A549 (cell line): Measurements from ENCODE around the gene DNAH8. TPM values are rescaled to one million over a fixed set of nuclear protein-coding genes. Genes with fewer than 3 reads are reported as not detected.

Experiments used
- ATAC-seq, 2 experiments: fragments of 200-7000 bp in 1 of 2; fragments of >200 bp in 1 of 2; cut with Nextera tagmentation in 1 of 2; cut with Tn5 transposase in 1 of 2; 3 replicates each; pipeline versions ENCODE4 v1.8.0 to v1.9.1; 2018 to 2020; ENCODE audit warnings: mild to moderate bottlenecking in 1 of 2, moderate library complexity in 1 of 2
- CTCF ChIA-PET: fragments of 300-600 bp; sonication (Branson Sonifier 250); formaldehyde crosslinking; extraction: SDS; loops from one replicate; lab custom pipeline; 2021; ENCODE audit warnings: antibody characterized with exemption, inconsistent platforms; lab: Yijun Ruan, JAX
- POLR2A ChIA-PET: fragments of 350-600 bp; formaldehyde crosslinking; extraction: SDS; loops from one replicate; lab custom pipeline; 2021; ENCODE audit warnings: antibody characterized with exemption, inconsistent platforms; lab: Yijun Ruan, JAX
- DNase-seq, 2 experiments: peaks; one replicate each; pipeline versions ENCODE4 v3.0.0 to v3.0.0-alpha.2; 2011 to 2016; ENCODE audit warnings: low read depth in 1 of 2, low spot score in 1 of 2
- FAIRE-seq: peaks from 2 replicates; lab custom pipeline; 2011; peaks lifted over from hg19 to GRCh38; lab: Jason Lieb, UNC
- H3K27ac ChIP-seq, 2 experiments: fragments of >200 bp; sonication (Bioruptor Twin); formaldehyde crosslinking; 3 replicates each; pipeline ENCODE4 v1.5.1; 2016 to 2017
- H3K4me1 ChIP-seq: fragments of >200 bp; sonication (Bioruptor Twin); formaldehyde crosslinking; 3 replicates; pipeline ENCODE4 v1.6.1; 2016
- H3K4me2 ChIP-seq: fragments of >200 bp; sonication (Bioruptor Twin); formaldehyde crosslinking; 3 replicates; pipeline ENCODE4 v1.6.1; 2016
- H3K4me3 ChIP-seq: fragments of >200 bp; sonication (Bioruptor Twin); formaldehyde crosslinking; 3 replicates; pipeline ENCODE4 v1.5.1; 2016
- H3K9me3 ChIP-seq: fragments of >200 bp; sonication (Bioruptor Twin); formaldehyde crosslinking; 3 replicates; pipeline ENCODE4 v1.6.1; 2016
- ATOH8 ChIP-seq: fragments of 250-450 bp; sonication (Bioruptor Pico); IDR thresholded peaks from 2 replicates; pipeline ENCODE4 v1.5.0; 2020; ENCODE audit warnings: low read depth, mild to moderate bottlenecking, moderate library complexity
- BHLHE40 ChIP-seq: IDR thresholded peaks from 2 replicates; pipeline ENCODE4 v1.6.1; 2012; ENCODE audit warnings: low read depth, low read length, inconsistent platforms
- CBX2 ChIP-seq: fragments of 200-600 bp; sonication (generic); IDR thresholded peaks from 2 replicates; pipeline ENCODE4 v1.6.1; 2016; ENCODE audit warnings: low read depth, mild to moderate bottlenecking, borderline replicate concordance
- CBX8 ChIP-seq: fragments of 200-600 bp; sonication (generic); IDR thresholded peaks from 2 replicates; pipeline ENCODE4 v1.6.1; 2016
- CHD2 ChIP-seq: fragments of 150-350 bp; IDR thresholded peaks from 2 replicates; pipeline ENCODE4 v1.6.1; 2014; ENCODE audit warnings: low read length; ENCODE audit not compliant: partially characterized antibody
- ELK1 ChIP-seq: fragments of 150-350 bp; IDR thresholded peaks from 2 replicates; pipeline ENCODE4 v1.6.1; 2014; ENCODE audit warnings: low read depth, mild to moderate bottlenecking, low read length
- FOSB ChIP-seq: fragments of 250-450 bp; sonication (Bioruptor Pico); IDR thresholded peaks from 2 replicates; pipeline ENCODE4 v1.5.0; 2020; ENCODE audit warnings: mild to moderate bottlenecking, moderate library complexity
- FOXS1 ChIP-seq: fragments of 250-450 bp; sonication (Bioruptor Pico); IDR thresholded peaks from 2 replicates; pipeline ENCODE4 v1.5.0; 2020; ENCODE audit warnings: mild to moderate bottlenecking, moderate library complexity
- GATA3 ChIP-seq: IDR thresholded peaks from 2 replicates; pipeline ENCODE4 v1.6.1; 2012; ENCODE audit warnings: borderline replicate concordance
- HES2 ChIP-seq: fragments of >200 bp; sonication (Bioruptor Twin); formaldehyde crosslinking; IDR thresholded peaks from 2 replicates; pipeline ENCODE4 v1.6.1; 2016
- HEYL ChIP-seq: fragments of 250-450 bp; sonication (Bioruptor Pico); IDR thresholded peaks from 2 replicates; pipeline ENCODE4 v1.8.0; 2021; ENCODE audit warnings: mild to moderate bottlenecking, moderate library complexity
- HMGXB4 ChIP-seq: fragments of 250-450 bp; sonication (Bioruptor Pico); IDR thresholded peaks from 2 replicates; pipeline ENCODE4 v1.5.0; 2021; ENCODE audit warnings: mild to moderate bottlenecking, moderate library complexity, borderline replicate concordance
- HOXB5 ChIP-seq: fragments of 250-450 bp; sonication (Bioruptor Pico); IDR thresholded peaks from 2 replicates; pipeline ENCODE4 v1.5.0; 2020; ENCODE audit warnings: mild to moderate bottlenecking, moderate library complexity
- KDM1A ChIP-seq: fragments of 200-600 bp; sonication (generic); IDR thresholded peaks from 2 replicates; pipeline ENCODE4 v1.6.1; 2016; ENCODE audit warnings: low read depth, mild to moderate bottlenecking
- MAX ChIP-seq: IDR thresholded peaks from 2 replicates; pipeline ENCODE4 v1.6.1; 2012
- NPAS2 ChIP-seq: fragments of 250-450 bp; sonication (Bioruptor Pico); IDR thresholded peaks from 2 replicates; pipeline ENCODE4 v1.8.0; 2022; ENCODE audit warnings: mild to moderate bottlenecking, moderate library complexity, borderline replicate concordance
- RAD21 ChIP-seq, 2 experiments: fragments of >200 bp in 1 of 2; sonication (Bioruptor Twin) in 1 of 2; formaldehyde crosslinking in 1 of 2; IDR thresholded peaks in 1 of 2; conservative IDR thresholded peaks in 1 of 2; 2 replicates in 1 of 2; 3 replicates in 1 of 2; pipeline ENCODE4 v1.6.1; 2012 to 2018; ENCODE audit warnings: inconsistent platforms in 1 of 2
- SMC3 ChIP-seq: fragments of >200 bp; sonication (Bioruptor Twin); formaldehyde crosslinking; IDR thresholded peaks from 3 replicates; pipeline ENCODE4 v1.6.1; 2018; ENCODE audit warnings: inconsistent platforms
- SREBF2 ChIP-seq: fragments of 450-650 bp; IDR thresholded peaks from 2 replicates; pipeline ENCODE4 v1.6.1; 2014; ENCODE audit warnings: mild to moderate bottlenecking, moderate library complexity
- ZC3H11A ChIP-seq: fragments of 450-650 bp; IDR thresholded peaks from 2 replicates; pipeline ENCODE4 v1.6.1; 2014; ENCODE audit warnings: antibody characterized with exemption, mild to moderate bottlenecking
- ZFP36 ChIP-seq: fragments of 450-650 bp; IDR thresholded peaks from 2 replicates; pipeline ENCODE4 v1.6.1; 2014; ENCODE audit warnings: borderline replicate concordance; ENCODE audit not compliant: partially characterized antibody
- ZNF302 ChIP-seq: fragments of 250-450 bp; sonication (Bioruptor Pico); IDR thresholded peaks from 2 replicates; pipeline ENCODE4 v1.9.0; 2021; ENCODE audit warnings: inconsistent platforms, mild to moderate bottlenecking, moderate library complexity
- WGBS: methylation state at CpG from one replicate; pipeline ENCODE4 v1.1.6; 2017; ENCODE audit errors: missing lambda C conversion rate; 5-methylcytosine and 5-hydroxymethylcytosine counted together
- polyA plus RNA-seq, 4 experiments: library from polyadenylated mRNA; depleted of rRNA in 3 of 4; stranded (reverse); fragments of >200 nt; fragmentation: RNase III in 1 of 4; extraction: RNeasy Plus Mini Kit Qiagen cat#74134 plus additional on column Dnase treatment in 1 of 4; gene quantifications; 2 replicates in 3 of 4; 3 replicates in 1 of 4; pipeline ENCODE4 v1.2.3, GENCODE V29; 2011 to 2017

DNAH8 gene
- polyA plus RNA-seq, 2 of the 4 experiments (the other 2 are of a cell fraction) = not detected

- CTCF ChIA-PET = interaction anchor here (0.6 kb wide), 1 partner anchor 904 kb away, joined by 3 read pairs; no protein-coding TSS in a partner anchor
- Histone ChIP-seq H3K9me3 (no peaks in the 10 kb centered on the region), H3K27ac (no peak overlapping the region), H3K4me2 (no peak overlapping the region), H3K4me1 (no peaks in the 10 kb centered on the region), H3K4me3 (no peak overlapping the region)
- FAIRE-seq = no peak
- no peak for ATAC-seq
- WGBS = 96% methylated on average over 4 of the region's 4 CpGs
- DNase-seq = no peak
- no peak for TF ChIP-seq BHLHE40
- no peak for TF ChIP-seq FOSB (CRISPR knock-in tag)
- TF ChIP-seq CBX2 = no peak
- POLR2A ChIA-PET = no interaction called here
These were observed 28.7 kb upstream of the DNAH8 start for GRCh38 chr6:38686270-38687042.

GRCh38 chr6:38687043-38687353 is 28.1 kb upstream of the DNAH8 start:
- H3K27ac ChIP-seq = no peak overlapping the region
- no peaks in the 10 kb centered on the region for H3K9me3 ChIP-seq
- TF ChIP-seq ZFP36 (no peak), NPAS2 (CRISPR knock-in tag) (no peak), FOXS1 (CRISPR knock-in tag) (no peak), GATA3 (no peak), CHD2 (no peak)
- ChIA-PET CTCF (no interaction called here), POLR2A (no interaction called here)
- H3K4me2 ChIP-seq = no peak overlapping the region
- H3K4me1 ChIP-seq = no peaks in the 10 kb centered on the region
- ATAC-seq (no peak), DNase-seq (no peak), FAIRE-seq (no peak)
- no peak overlapping the region for H3K4me3 ChIP-seq
- 92% methylated on average over 2 of the region's 2 CpGs for WGBS

- DNase-seq = no peak
- H3K4me3 ChIP-seq = no peak overlapping the region
- no peak overlapping the region for H3K4me2 ChIP-seq
- ATAC-seq = no peak
- no peak overlapping the region for H3K27ac ChIP-seq
- H3K4me1 ChIP-seq = no peaks in the 10 kb centered on the region
- H3K9me3 ChIP-seq = no peaks in the 10 kb centered on the region
- no peak for FAIRE-seq
- ChIA-PET CTCF (no interaction called here), POLR2A (no interaction called here)
- no peak for TF ChIP-seq KDM1A
- no peak for TF ChIP-seq CHD2
- TF ChIP-seq ZNF302 (CRISPR knock-in tag) = no peak
- TF ChIP-seq HOXB5 = no peak
- no peak for TF ChIP-seq RAD21 (conservative IDR thresholded peaks at IDR 0.05 in 1 of 2, IDR thresholded peaks at IDR 0.05 in 1 of 2)
- no peak for TF ChIP-seq ZC3H11A
- no peak for TF ChIP-seq MAX
- TF ChIP-seq CBX8 = no peak
- no peak for TF ChIP-seq HES2
- no peak for TF ChIP-seq SMC3
- TF ChIP-seq ELK1 = no peak
- TF ChIP-seq FOXS1 (CRISPR knock-in tag) = no peak
- TF ChIP-seq HMGXB4 = no peak
- no peak for TF ChIP-seq GATA3
- TF ChIP-seq SREBF2 = no peak
- TF ChIP-seq HEYL (CRISPR knock-in tag) = no peak
- no peak for TF ChIP-seq ATOH8 (CRISPR knock-in tag)
- TF ChIP-seq, all 56 proteins: peak for 0
- 96% methylated on average over 1 of the region's 1 CpG for WGBS
These were observed 27.6 kb upstream of the DNAH8 start for GRCh38 chr6:38687549-38687948.
